SK-N-SH (cell line): ENCODE results near the gene SLC8B1. TPM values are rescaled to one million over a fixed set of nuclear protein-coding genes. Genes with fewer than 3 reads are reported as not detected.

Source experiments
- CTCF ChIA-PET: fragments of 300-600, 350-600 bp; formaldehyde crosslinking; extraction: SDS; loops from one replicate; lab custom pipeline; 2021; lab: Yijun Ruan, JAX
- POLR2A ChIA-PET: fragments of 350-600 bp; sonication (Branson Sonifier 250); formaldehyde crosslinking; extraction: SDS; loops from one replicate; lab custom pipeline; 2020; ENCODE audit warnings: antibody characterized with exemption, inconsistent platforms; lab: Yijun Ruan, JAX
- DNase-seq: peaks from one replicate; pipeline ENCODE4 v3.0.0; 2012
- H2AFZ ChIP-seq: fragments of 200-600 bp; sonication (generic); 2 replicates; pipeline ENCODE4 v1.8.1; 2016; ENCODE audit warnings: antibody characterized with exemption, mild to moderate bottlenecking, low read depth
- H3F3A ChIP-seq: fragments of 200-600 bp; sonication (generic); replicated peaks from 2 replicates; pipeline ENCODE3; 2016; ENCODE audit warnings: antibody characterized with exemption, mild to moderate bottlenecking; ENCODE audit not compliant: insufficient read depth
- H3K27ac ChIP-seq, 2 experiments: fragments of 200-500 bp in 1 of 2; fragments of 200-600 bp in 1 of 2; sonication (Bioruptor generic) in 1 of 2; sonication (generic), shearing (Covaris generic) in 1 of 2; 2 replicates each; pipeline versions ENCODE4 v1.5.1 to v1.6.1; 2014 to 2016; ENCODE audit warnings: low read depth in 2 of 2, inconsistent platforms in 1 of 2, low read length in 1 of 2, mild to moderate bottlenecking in 1 of 2, mixed read lengths in 1 of 2
- H3K27me3 ChIP-seq: fragments of 200-600 bp; sonication (generic), shearing (Covaris generic); 2 replicates; pipeline ENCODE4 v1.6.1; 2016; ENCODE audit warnings: mixed run types; ENCODE audit not compliant: insufficient read depth
- H3K36me3 ChIP-seq, 2 experiments: fragments of 200-500 bp in 1 of 2; fragments of 200-600 bp in 1 of 2; sonication (Bioruptor generic) in 1 of 2; sonication (generic) in 1 of 2; replicated peaks in 1 of 2; 2 replicates each; pipeline versions ENCODE3 to v1.5.1; 2014 to 2016; ENCODE audit warnings: low read length in 1 of 2, mild to moderate bottlenecking in 1 of 2; ENCODE audit not compliant: insufficient read depth in 2 of 2, control insufficient read depth in 1 of 2
- H3K4me1 ChIP-seq, 2 experiments: fragments of 200-500 bp in 1 of 2; fragments of 200-600 bp in 1 of 2; sonication (Bioruptor generic) in 1 of 2; sonication (generic), shearing (Covaris generic) in 1 of 2; 2 replicates each; pipeline versions ENCODE4 v1.5.1 to v1.6.1; 2014 to 2016; ENCODE audit warnings: low read depth in 1 of 2, low read length in 1 of 2, mixed run types in 1 of 2; ENCODE audit not compliant: insufficient read depth in 2 of 2, control insufficient read depth in 1 of 2
- H3K4me2 ChIP-seq: fragments of 200-600 bp; sonication (generic), shearing (Covaris generic); 2 replicates; pipeline ENCODE4 v1.6.1; 2017; ENCODE audit warnings: mixed run types
- H3K4me3 ChIP-seq, 2 experiments: fragments of 200-500 bp in 1 of 2; fragments of 200-600 bp in 1 of 2; sonication (Bioruptor generic) in 1 of 2; sonication (generic), shearing (Covaris generic) in 1 of 2; 2 replicates each; pipeline versions ENCODE4 v1.5.1 to v1.8.1; 2014 to 2016; ENCODE audit warnings: low read depth in 2 of 2, inconsistent platforms in 1 of 2, low read length in 1 of 2, mild to moderate bottlenecking in 1 of 2, mixed read lengths in 1 of 2, moderate library complexity in 1 of 2
- H3K79me2 ChIP-seq: fragments of 200-600 bp; sonication (generic); 2 replicates; pipeline ENCODE4 v1.8.1; 2017; ENCODE audit warnings: mild to moderate bottlenecking; ENCODE audit not compliant: insufficient read depth
- H3K9ac ChIP-seq: fragments of 200-600 bp; sonication (generic); 2 replicates; pipeline ENCODE4 v1.6.1; 2017; ENCODE audit warnings: mixed run types
- H3K9me2 ChIP-seq: fragments of 200-600 bp; sonication (generic); 2 replicates; pipeline ENCODE4 v1.6.1; 2017; ENCODE audit warnings: mixed run types
- H3K9me3 ChIP-seq: fragments of 200-600 bp; sonication (generic); 2 replicates; pipeline ENCODE4 v1.6.1; 2017; ENCODE audit warnings: mixed run types, mild to moderate bottlenecking, moderate library complexity
- H4K20me1 ChIP-seq: fragments of 200-600 bp; sonication (generic); 2 replicates; pipeline ENCODE4 v1.6.1; 2017; ENCODE audit warnings: mild to moderate bottlenecking, mixed run types; ENCODE audit not compliant: insufficient read depth
- CHD2 ChIP-seq: fragments of 150-350 bp; IDR thresholded peaks from 2 replicates; pipeline ENCODE4 v1.6.1; 2018; ENCODE audit warnings: low read length; ENCODE audit not compliant: partially characterized antibody
- CTCF ChIP-seq: fragments of 200-600 bp; sonication (generic); IDR thresholded peaks from 2 replicates; pipeline ENCODE4 v1.6.1; 2017; ENCODE audit warnings: antibody characterized with exemption, mild to moderate bottlenecking, moderate library complexity
- FOSL2 ChIP-seq: IDR thresholded peaks from 2 replicates; pipeline ENCODE4 v1.4.0; 2012; ENCODE audit warnings: low read depth, mild to moderate bottlenecking, moderate library complexity, borderline replicate concordance
- FOXJ3 ChIP-seq: sonication (generic); formaldehyde crosslinking; IDR thresholded peaks from 2 replicates; pipeline ENCODE4 v1.5.1; 2020; ENCODE audit warnings: mild to moderate bottlenecking, missing genetic modification reagents
- FOXM1 ChIP-seq: IDR thresholded peaks from 2 replicates; pipeline ENCODE4 v1.4.0; 2012; ENCODE audit warnings: low read depth, mild to moderate bottlenecking
- MAX ChIP-seq: IDR thresholded peaks from 2 replicates; pipeline ENCODE4 v1.4.0; 2012; ENCODE audit warnings: low read depth
- NFIC ChIP-seq: IDR thresholded peaks from 2 replicates; pipeline ENCODE4 v1.4.0; 2012; ENCODE audit warnings: borderline replicate concordance
- NRF1 ChIP-seq: IDR thresholded peaks from 2 replicates; pipeline ENCODE4 v1.6.1; 2012; ENCODE audit warnings: low read depth, mild to moderate bottlenecking, low read length
- RCOR1 ChIP-seq: fragments of 150-350 bp; IDR thresholded peaks from 2 replicates; pipeline ENCODE4 v1.6.1; 2017; ENCODE audit warnings: antibody characterized with exemption, low read length
- REST ChIP-seq: IDR thresholded peaks from 2 replicates; pipeline ENCODE4 v1.6.1; 2012; ENCODE audit warnings: mild to moderate bottlenecking, low read depth, low read length, moderate library complexity
- RFX5 ChIP-seq: IDR thresholded peaks from 2 replicates; pipeline ENCODE4 v1.6.1; 2012; ENCODE audit warnings: mild to moderate bottlenecking, improper control_type of control experiment, low read length
- SIN3A ChIP-seq: IDR thresholded peaks from 2 replicates; pipeline ENCODE4 v1.6.1; 2012; ENCODE audit warnings: low read depth, mild to moderate bottlenecking, low read length, moderate library complexity, borderline replicate concordance
- SMC3 ChIP-seq: IDR thresholded peaks from 2 replicates; pipeline ENCODE4 v1.6.1; 2012; ENCODE audit warnings: low read depth, low read length, improper control_type of control experiment
- TCF12 ChIP-seq: IDR thresholded peaks from 2 replicates; pipeline ENCODE4 v1.4.0; 2012
- USF1 ChIP-seq: IDR thresholded peaks from 2 replicates; pipeline ENCODE4 v1.4.0; 2012; ENCODE audit warnings: low read depth, borderline replicate concordance
- YY1 ChIP-seq: IDR thresholded peaks from 2 replicates; pipeline ENCODE4 v1.4.0; 2012; ENCODE audit warnings: low read depth, mild to moderate bottlenecking
- ZBTB33 ChIP-seq: IDR thresholded peaks from 2 replicates; pipeline ENCODE4 v1.4.0; 2012; ENCODE audit warnings: low read depth, borderline replicate concordance
- WGBS: methylation state at CpG from one replicate; pipeline ENCODE4 v1.1.6; 2017; ENCODE audit warnings: low lambda C conversion rate; 5-methylcytosine and 5-hydroxymethylcytosine counted together
- polyA plus RNA-seq, 3 experiments: library from polyadenylated mRNA; depleted of rRNA; stranded (reverse); fragments of >200 nt; gene quantifications; 2 replicates each; pipeline ENCODE4 v1.2.3, GENCODE V29; 2012

Gene SLC8B1
- polyA plus RNA-seq, 1 of the 3 experiments (the other 2 are of a cell fraction): 12.0 TPM

- Histone ChIP-seq H3K27ac (no peak overlapping the region), H4K20me1 (no peaks in the 10 kb centered on the region), H3K4me3 (no peak overlapping the region), H3K79me2 (no peaks in the 10 kb centered on the region), H3K9me3 (no peaks in the 10 kb centered on the region), H3K36me3 (no peaks in the 10 kb centered on the region), H3F3A (no peaks in the 10 kb centered on the region), H3K4me2 (no peak overlapping the region), H3K9ac (no peak overlapping the region), H3K9me2 (no peaks in the 10 kb centered on the region), H3K27me3 (no peaks in the 10 kb centered on the region), H2AFZ (no peak overlapping the region)
- WGBS: 81% methylated on average over 5 of the region's 5 CpGs
- POLR2A ChIA-PET: no interaction called here
- TF ChIP-seq CTCF: no peak
- TF ChIP-seq CHD2: no peak
- no peak for TF ChIP-seq NFIC
- no peak for TF ChIP-seq FOXM1
- no peak for TF ChIP-seq USF1
- no peak for TF ChIP-seq RFX5
- no peak for TF ChIP-seq TCF12
- TF ChIP-seq NRF1: no peak
- no peak for TF ChIP-seq SMC3
- TF ChIP-seq RCOR1: no peak
- TF ChIP-seq, all 33 proteins: peak for 0
- CTCF ChIA-PET: interaction anchor here (0.6 to 1.8 kb wide), 3 partner anchors 13 to 79 kb away, joined by 3 to 4 read pairs (median 4); no protein-coding TSS in a partner anchor
- DNase-seq: no peak
- no peaks in the 10 kb centered on the region for H3K4me1 ChIP-seq
Observed at GRCh38 chr12:113346353-113346752, 11.4 kb upstream of the SLC8B1 start.

- no peak for DNase-seq
- Histone ChIP-seq H3K4me1 (no peaks in the 10 kb centered on the region), H3F3A (no peaks in the 10 kb centered on the region), H3K27me3 (no peaks in the 10 kb centered on the region), H3K36me3 (no peaks in the 10 kb centered on the region), H3K4me2 (no peak overlapping the region), H3K27ac (no peak overlapping the region), H3K9me3 (no peaks in the 10 kb centered on the region), H3K9ac (no peak overlapping the region), H4K20me1 (no peaks in the 10 kb centered on the region), H2AFZ (no peak overlapping the region), H3K9me2 (no peaks in the 10 kb centered on the region), H3K79me2 (no peaks in the 10 kb centered on the region), H3K4me3 (no peak overlapping the region)
- WGBS: 98% methylated on average over 6 of the region's 6 CpGs
- ChIA-PET CTCF (no interaction called here), POLR2A (no interaction called here)
- TF ChIP-seq NRF1 (no peak), FOXJ3 (CRISPR knock-in tag) (no peak), REST (no peak), YY1 (no peak), ZBTB33 (no peak), CTCF (no peak), FOSL2 (no peak), SIN3A (no peak), MAX (no peak), RFX5 (no peak)
Observed at GRCh38 chr12:113345318-113345717, 10.4 kb upstream of the SLC8B1 start.
